ENCODE measurements around the gene LSAMP. TPM values are rescaled to one million over a fixed set of nuclear protein-coding genes. Genes with fewer than 3 reads are reported as not detected.

LSAMP gene
- total and polyA plus RNA-seq, 4 experiments from 2014 or later = not detected

DNA sequence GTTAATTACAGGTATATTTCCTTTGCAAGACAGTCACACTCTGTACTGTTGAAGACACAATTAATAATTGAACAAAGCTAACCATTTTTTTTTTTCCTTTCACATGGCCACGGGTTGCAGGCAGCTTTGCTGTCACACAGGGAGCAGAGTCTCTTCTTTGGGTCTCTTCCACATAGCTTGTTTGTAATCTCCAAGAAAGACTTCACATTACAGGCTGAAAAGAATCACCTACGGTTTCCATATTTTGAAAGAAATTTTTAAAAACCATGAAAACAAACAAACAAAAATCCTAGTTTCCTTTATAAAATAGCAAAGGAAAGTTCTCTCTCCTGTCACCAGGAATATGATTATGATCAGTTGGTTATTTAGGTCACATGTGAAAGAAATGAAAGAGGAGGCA lies 429.4 kb downstream of the LSAMP start:
- Mint-ChIP-seq H3K4me1 (no peaks in the 10 kb centered on the region), H3K27ac (no peak overlapping the region), H3K9me3 (peaks cover 0 to 2% (median 0%) of the 10 kb centered on the region in 8 donors), H3K36me3 (no peaks in the 10 kb centered on the region), H3K27me3 (no peaks in the 10 kb centered on the region), H3K4me3 (no peak overlapping the region)
- DNase-seq = no peak
- ChIA-PET CTCF (ENCODE audit: partially characterized antibody) (no interaction called here), POLR2A (ENCODE audit: partially characterized antibody) (no interaction called here)
- Histone ChIP-seq H3K27me3 (ENCODE audit: insufficient read depth, low read length) (no peaks in the 10 kb centered on the region), H3K9me3 (ENCODE audit: control insufficient read depth in 1 of 2, low read length in 2 of 2) (no peaks in the 10 kb centered on the region), H3K4me1 (ENCODE audit: insufficient read depth, low read length) (no peaks in the 10 kb centered on the region), H3K36me3 (ENCODE audit: insufficient read depth, low read length) (no peaks in the 10 kb centered on the region), H3K27ac (ENCODE audit: low read depth, low read length) (no peak overlapping the region), H3K4me3 (ENCODE audit: low read length in 2 of 2) (no peak overlapping the region)
- intact Hi-C loops (cut with micrococcal nuclease) = no loop called here

GRCh38 chr3:116007000-116007399 lies 438.3 kb downstream of the LSAMP start:
- Histone ChIP-seq H3K36me3 (ENCODE audit: insufficient read depth, low read length) (no peaks in the 10 kb centered on the region), H3K9me3 (ENCODE audit: control insufficient read depth in 1 of 2, low read length in 2 of 2) (no peaks in the 10 kb centered on the region), H3K4me1 (ENCODE audit: insufficient read depth, low read length) (no peaks in the 10 kb centered on the region), H3K27ac (ENCODE audit: low read depth, low read length) (no peak overlapping the region), H3K4me3 (ENCODE audit: low read length in 2 of 2) (no peak overlapping the region), H3K27me3 (ENCODE audit: insufficient read depth, low read length) (no peaks in the 10 kb centered on the region)
- Mint-ChIP-seq H3K9me3 (peaks cover 0 to 2% (median 0%) of the 10 kb centered on the region in 8 donors), H3K36me3 (no peaks in the 10 kb centered on the region), H3K27ac (no peak overlapping the region), H3K4me3 (no peak overlapping the region), H3K27me3 (no peaks in the 10 kb centered on the region), H3K4me1 (no peaks in the 10 kb centered on the region)
- intact Hi-C loops (cut with micrococcal nuclease) = no loop called here
- ChIA-PET POLR2A (ENCODE audit: partially characterized antibody) (no interaction called here), CTCF (ENCODE audit: partially characterized antibody) (no interaction called here)
- no peak for DNase-seq

- no peaks in the 10 kb centered on the region for H3K36me3 Mint-ChIP-seq
- CTCF ChIA-PET (ENCODE audit: partially characterized antibody) = no interaction called here
- no peak overlapping the region for H3K27ac ChIP-seq (ENCODE audit: low read depth, low read length)
These were observed 439.9 kb downstream of the LSAMP start for GRCh38 chr3:116005404-116005803.

GRCh38 chr3:116002235-116002634 lies 443.1 kb downstream of the LSAMP start:
- H3K4me1 ChIP-seq (ENCODE audit: insufficient read depth, low read length) = no peaks in the 10 kb centered on the region
- H3K27ac ChIP-seq (ENCODE audit: low read depth, low read length) = no peak overlapping the region
- Mint-ChIP-seq H3K27ac (no peak overlapping the region), H3K4me1 (no peaks in the 10 kb centered on the region), H3K4me3 (no peak overlapping the region), H3K27me3 (no peaks in the 10 kb centered on the region), H3K36me3 (no peaks in the 10 kb centered on the region), H3K9me3 (peaks cover 0 to 7% (median 0%) of the 10 kb centered on the region in 8 donors)
- no peak overlapping the region for H3K4me3 ChIP-seq (ENCODE audit: low read length in 2 of 2)
- DNase-seq = no peak
- POLR2A ChIA-PET (ENCODE audit: partially characterized antibody) = no interaction called here
- H3K36me3 ChIP-seq (ENCODE audit: insufficient read depth, low read length) = no peaks in the 10 kb centered on the region
- no peaks in the 10 kb centered on the region for H3K9me3 ChIP-seq (ENCODE audit: control insufficient read depth in 1 of 2, low read length in 2 of 2)
- intact Hi-C loops (cut with micrococcal nuclease) = no loop called here
- CTCF ChIA-PET (ENCODE audit: partially characterized antibody) = no interaction called here
- H3K27me3 ChIP-seq (ENCODE audit: insufficient read depth, low read length) = no peaks in the 10 kb centered on the region

More at GRCh38 chr3:116005404-116005803, 439.9 kb downstream of the LSAMP start:
- Histone ChIP-seq H3K9me3 (ENCODE audit: control insufficient read depth in 1 of 2, low read length in 2 of 2) (no peaks in the 10 kb centered on the region), H3K4me1 (ENCODE audit: insufficient read depth, low read length) (no peaks in the 10 kb centered on the region), H3K36me3 (ENCODE audit: insufficient read depth, low read length) (no peaks in the 10 kb centered on the region), H3K4me3 (ENCODE audit: low read length in 2 of 2) (no peak overlapping the region), H3K27me3 (ENCODE audit: insufficient read depth, low read length) (no peaks in the 10 kb centered on the region)
- Mint-ChIP-seq H3K9me3 (peaks cover 0 to 2% (median 0%) of the 10 kb centered on the region in 8 donors), H3K4me3 (no peak overlapping the region), H3K4me1 (no peaks in the 10 kb centered on the region), H3K27ac (no peak overlapping the region), H3K27me3 (no peaks in the 10 kb centered on the region)
- intact Hi-C loops (cut with micrococcal nuclease) = no loop called here
- no peak for DNase-seq
- POLR2A ChIA-PET (ENCODE audit: partially characterized antibody) = no interaction called here

DNA sequence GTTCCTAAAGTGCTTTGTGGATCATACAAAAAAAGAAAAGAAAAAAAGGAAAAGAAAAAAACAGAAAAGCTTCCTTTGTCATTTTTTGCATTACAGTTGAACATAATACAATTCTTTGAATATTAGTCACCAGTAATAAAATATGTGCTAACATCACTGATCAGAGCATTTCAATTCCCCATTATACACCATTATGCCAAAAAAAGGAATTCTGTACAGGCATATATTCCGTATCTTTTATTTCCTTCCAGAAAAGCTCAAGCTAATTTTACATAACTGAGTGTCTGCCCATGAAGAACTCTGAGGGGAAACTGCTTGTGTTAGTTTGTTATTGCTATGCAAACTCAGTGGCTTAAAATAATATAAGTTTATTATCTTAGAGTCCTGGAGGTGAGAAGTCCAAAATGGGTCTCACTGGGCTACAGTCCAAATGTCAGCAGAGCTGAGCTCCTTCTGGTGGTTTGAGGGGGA lies 444.1 kb downstream of the LSAMP start:
- CTCF ChIA-PET (ENCODE audit: partially characterized antibody) = no interaction called here
- POLR2A ChIA-PET (ENCODE audit: partially characterized antibody) = no interaction called here
- H3K9me3 Mint-ChIP-seq = peaks cover 0 to 9% (median 0%) of the 10 kb centered on the region in 8 donors
- no peak overlapping the region for H3K27ac ChIP-seq (ENCODE audit: low read depth, low read length)
- H3K4me3 ChIP-seq (ENCODE audit: low read length in 2 of 2) = no peak overlapping the region
- no peak overlapping the region for H3K27ac Mint-ChIP-seq
- no peaks in the 10 kb centered on the region for H3K36me3 ChIP-seq (ENCODE audit: insufficient read depth, low read length)
- DNase-seq = no peak
- no peaks in the 10 kb centered on the region for H3K27me3 ChIP-seq (ENCODE audit: insufficient read depth, low read length)
- H3K27me3 Mint-ChIP-seq = no peaks in the 10 kb centered on the region
- no peaks in the 10 kb centered on the region for H3K4me1 Mint-ChIP-seq
- intact Hi-C loops (cut with micrococcal nuclease) = no loop called here
- H3K9me3 ChIP-seq (ENCODE audit: control insufficient read depth in 1 of 2, low read length in 2 of 2) = no peaks in the 10 kb centered on the region
- no peaks in the 10 kb centered on the region for H3K36me3 Mint-ChIP-seq
- H3K4me1 ChIP-seq (ENCODE audit: insufficient read depth, low read length) = no peaks in the 10 kb centered on the region
- no peak overlapping the region for H3K4me3 Mint-ChIP-seq

GRCh38 chr3:116000311-116000710 lies 445.0 kb downstream of the LSAMP start:
- Mint-ChIP-seq H3K27ac (no peak overlapping the region), H3K36me3 (no peaks in the 10 kb centered on the region), H3K27me3 (no peaks in the 10 kb centered on the region), H3K4me1 (no peaks in the 10 kb centered on the region), H3K9me3 (peaks cover 0 to 9% (median 0%) of the 10 kb centered on the region in 8 donors), H3K4me3 (no peak overlapping the region)
- ChIA-PET POLR2A (ENCODE audit: partially characterized antibody) (no interaction called here), CTCF (ENCODE audit: partially characterized antibody) (no interaction called here)
- no peak for DNase-seq
- H3K27ac ChIP-seq (ENCODE audit: low read depth, low read length) = no peak overlapping the region
- H3K4me1 ChIP-seq (ENCODE audit: insufficient read depth, low read length) = no peaks in the 10 kb centered on the region
- no peak overlapping the region for H3K4me3 ChIP-seq (ENCODE audit: low read length in 2 of 2)
- H3K36me3 ChIP-seq (ENCODE audit: insufficient read depth, low read length) = no peaks in the 10 kb centered on the region
- intact Hi-C loops (cut with micrococcal nuclease) = no loop called here
- no peaks in the 10 kb centered on the region for H3K9me3 ChIP-seq (ENCODE audit: control insufficient read depth in 1 of 2, low read length in 2 of 2)
- no peaks in the 10 kb centered on the region for H3K27me3 ChIP-seq (ENCODE audit: insufficient read depth, low read length)

DNA sequence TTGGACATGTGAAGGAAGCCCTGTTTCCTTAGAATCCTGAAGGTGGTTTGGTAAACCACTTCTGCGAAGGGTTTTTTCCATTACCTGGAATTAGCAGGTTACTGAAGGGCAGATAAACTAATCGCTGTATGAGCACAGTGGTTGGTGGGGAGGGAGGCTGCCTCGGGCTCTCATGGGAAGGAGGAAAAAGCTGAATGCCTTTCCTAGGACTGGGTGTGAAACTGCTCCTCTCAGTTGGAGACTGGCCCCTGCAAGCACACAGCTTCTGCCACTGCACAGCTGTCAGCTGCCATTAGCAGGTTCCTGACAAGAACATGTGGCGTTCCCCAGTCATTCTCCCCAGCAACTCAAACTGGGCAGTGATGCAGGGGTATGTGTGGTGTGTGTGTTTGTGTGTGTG lies 445.7 kb downstream of the LSAMP start:
- intact Hi-C loops (cut with micrococcal nuclease) = no loop called here
- Histone ChIP-seq H3K36me3 (ENCODE audit: insufficient read depth, low read length) (no peaks in the 10 kb centered on the region), H3K4me3 (ENCODE audit: low read length in 2 of 2) (no peak overlapping the region), H3K4me1 (ENCODE audit: insufficient read depth, low read length) (no peaks in the 10 kb centered on the region), H3K27ac (ENCODE audit: low read depth, low read length) (no peak overlapping the region), H3K9me3 (ENCODE audit: control insufficient read depth in 1 of 2, low read length in 2 of 2) (no peaks in the 10 kb centered on the region), H3K27me3 (ENCODE audit: insufficient read depth, low read length) (no peaks in the 10 kb centered on the region)
- H3K4me3 Mint-ChIP-seq = no peak overlapping the region
- DNase-seq = no peak
- no peaks in the 10 kb centered on the region for H3K27me3 Mint-ChIP-seq
- CTCF ChIA-PET (ENCODE audit: partially characterized antibody) = no interaction called here
- H3K36me3 Mint-ChIP-seq = no peaks in the 10 kb centered on the region
- POLR2A ChIA-PET (ENCODE audit: partially characterized antibody) = no interaction called here
- no peaks in the 10 kb centered on the region for H3K4me1 Mint-ChIP-seq
- no peak overlapping the region for H3K27ac Mint-ChIP-seq
- peaks cover 0 to 9% (median 0%) of the 10 kb centered on the region in 8 donors for H3K9me3 Mint-ChIP-seq

DNA sequence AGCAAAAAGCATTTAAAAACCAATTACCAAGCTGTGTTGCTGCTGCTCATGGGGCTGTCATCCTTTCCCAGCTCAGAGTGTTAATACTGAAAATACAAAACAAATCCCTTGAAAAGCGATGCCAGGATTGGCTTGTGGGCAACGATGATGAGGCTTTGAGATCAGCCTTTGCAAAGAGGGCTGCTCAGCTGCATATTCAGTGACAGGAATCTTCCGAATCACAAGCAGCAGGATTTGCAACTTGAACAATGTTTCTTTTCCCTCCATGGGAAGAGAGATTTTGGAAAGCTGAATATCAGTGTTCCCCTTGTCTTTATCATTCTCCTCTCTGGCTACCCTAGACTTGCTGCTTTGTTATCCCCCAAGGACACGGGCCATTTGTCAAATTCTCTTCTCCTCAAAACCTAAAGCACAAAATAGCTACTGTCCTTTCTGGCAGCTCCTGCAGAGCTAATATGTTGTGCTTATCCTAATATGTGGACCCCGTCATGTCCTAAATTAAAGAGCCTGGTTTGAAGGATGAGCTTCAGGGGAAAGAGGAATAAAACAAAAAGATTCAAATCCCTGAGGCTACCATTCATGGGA lies 446.2 kb downstream of the LSAMP start:
- H3K4me3 ChIP-seq (ENCODE audit: low read length in 2 of 2) = no peak overlapping the region

More for the DNA sequence above, 446.2 kb downstream of the LSAMP start:
- H3K27me3 Mint-ChIP-seq = no peaks in the 10 kb centered on the region
- Histone ChIP-seq H3K9me3 (ENCODE audit: control insufficient read depth in 1 of 2, low read length in 2 of 2) (no peaks in the 10 kb centered on the region), H3K36me3 (ENCODE audit: insufficient read depth, low read length) (no peaks in the 10 kb centered on the region), H3K27ac (ENCODE audit: low read depth, low read length) (no peak overlapping the region), H3K27me3 (ENCODE audit: insufficient read depth, low read length) (no peaks in the 10 kb centered on the region), H3K4me1 (ENCODE audit: insufficient read depth, low read length) (no peaks in the 10 kb centered on the region)
- H3K27ac Mint-ChIP-seq = no peak overlapping the region
- no peak overlapping the region for H3K4me3 Mint-ChIP-seq
- CTCF ChIA-PET (ENCODE audit: partially characterized antibody) = no interaction called here
- POLR2A ChIA-PET (ENCODE audit: partially characterized antibody) = no interaction called here
- intact Hi-C loops (cut with micrococcal nuclease) = no loop called here
- H3K9me3 Mint-ChIP-seq = peaks cover 0 to 9% (median 0%) of the 10 kb centered on the region in 8 donors
- H3K36me3 Mint-ChIP-seq = no peaks in the 10 kb centered on the region
- no peak for DNase-seq
- H3K4me1 Mint-ChIP-seq = no peaks in the 10 kb centered on the region

Data from CD4-positive, alpha-beta memory T cell (primary cell).